ENCODE data around the gene IL19. TPM values are rescaled to one million over a fixed set of nuclear protein-coding genes. Genes with fewer than 3 reads are reported as not detected.

IL19 gene
- total and polyA plus RNA-seq, 9 of the 15 experiments (the other 6 are each of a cell fraction or from before 2014, with no cell fraction given), result not detected

DNA sequence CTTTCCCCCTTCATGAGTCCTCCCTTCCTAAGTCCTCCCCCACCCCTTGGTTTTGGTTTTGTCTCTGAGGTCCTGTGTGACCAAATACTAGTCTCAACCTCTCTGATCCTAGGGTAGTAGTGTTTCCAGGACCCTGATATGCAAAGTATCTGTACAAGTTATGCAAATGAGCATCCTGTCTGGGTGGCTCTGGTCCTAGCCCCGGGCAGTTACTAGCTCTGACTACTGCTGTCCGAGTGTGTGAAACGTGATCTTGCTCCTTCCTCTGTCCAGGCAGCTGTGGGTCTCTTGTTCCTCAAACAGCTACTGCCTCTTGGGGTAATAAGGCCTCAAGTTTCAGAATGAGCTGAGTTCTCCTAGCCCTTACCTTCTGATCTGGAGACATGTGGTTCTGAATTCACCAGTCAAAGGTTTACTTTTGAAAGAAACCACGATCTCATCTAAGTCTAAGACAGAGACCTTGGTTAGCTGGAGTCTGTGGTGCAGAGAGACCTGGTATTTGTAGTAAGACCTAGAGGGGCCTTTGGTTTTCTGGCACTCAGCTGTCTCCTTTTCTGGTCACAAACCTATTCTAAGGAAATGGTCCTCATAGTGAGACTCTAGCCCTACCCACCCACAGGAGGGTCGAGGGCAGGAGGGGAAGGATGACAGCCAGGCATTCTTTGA is 31.0 kb upstream of the IL19 start:
- ATAC-seq (0 out of 3 replicates have a peak, but pooled peaks have one; percentile 12), DNase-seq (ENCODE audit: extremely low read depth in 1 of 4, low spot score in 3 of 4) (no peak), FAIRE-seq (no peak)
- H3K79me2 ChIP-seq (ENCODE audit: control insufficient read depth, insufficient read depth, low read length), result no peaks in the 10 kb centered on the region
- no peak overlapping the region for H3K4me2 ChIP-seq (ENCODE audit: insufficient read depth, low read length)
- H3K27ac ChIP-seq (ENCODE audit: extremely low read depth, low read depth, low read length), result no peak overlapping the region
- 4% methylated on average over 5 of the region's 5 CpGs for WGBS (ENCODE audit: insufficient coverage, low coverage, missing lambda C conversion rate)
- peaks cover 32% of the 10 kb centered on the region for H4K20me1 ChIP-seq (replicated peaks; ENCODE audit: control insufficient read depth, insufficient read depth, low read length)
- intact Hi-C loops (cut with micrococcal nuclease) (loop anchor here (1.0 to 10.0 kb wide), 4 partner anchors 69 to 758 kb away; partner anchors contain the start of gene CR1), in situ Hi-C loops (cut with MboI) (loop anchor here (5.0 kb wide), 3 partner anchors 63 to 243 kb away; no protein-coding TSS in a partner anchor)
- H3K4me1 ChIP-seq (replicated peaks in 1 of 2; ENCODE audit: control insufficient read depth in 2 of 2, insufficient read depth in 2 of 2, low read length in 2 of 2), result peaks cover 10 to 17% of the 10 kb centered on the region in 2 experiments
- H3K9me3 ChIP-seq (replicated peaks; ENCODE audit: control insufficient read depth, insufficient read depth, low read depth, low read length), result no peaks in the 10 kb centered on the region
- peaks cover 22 to 24% of the 10 kb centered on the region in 2 experiments for H3K27me3 ChIP-seq (ENCODE audit: control insufficient read depth in 2 of 2, insufficient read depth in 2 of 2, low read length in 2 of 2)
- ChIA-PET CTCF (ENCODE audit: low intra/inter-chr PET ratio) (interaction anchor here (0.7 to 2.2 kb wide), 6 partner anchors 127 to 243 kb away, joined by 3 to 12 read pairs (median 4); no protein-coding TSS in a partner anchor), POLR2A (interaction anchor here (0.7 to 1.6 kb wide), 3 partner anchors 9 to 344 kb away, joined by 3 to 6 read pairs (median 4); no protein-coding TSS in a partner anchor)
- peaks cover 6% of the 10 kb centered on the region; the same call in 2 of the 3 replicates for H3K36me3 ChIP-seq (ENCODE audit: control insufficient read depth, insufficient read depth, low read length)
- no peak overlapping the region for H2AFZ ChIP-seq (ENCODE audit: low read depth, low read length)
- BruUV-seq (replicated peaks), result no TSS peak
- no peak overlapping the region for H3K9ac ChIP-seq (ENCODE audit: insufficient read depth in 1 of 2, low read depth in 2 of 2, low read length in 2 of 2)
- peaks cover 9% of the 10 kb centered on the region for H3K9me1 ChIP-seq (ENCODE audit: control insufficient read depth, insufficient read depth, low read length)
- no peak overlapping the region for H3K4me3 ChIP-seq
- TF ChIP-seq, protein P1, sequence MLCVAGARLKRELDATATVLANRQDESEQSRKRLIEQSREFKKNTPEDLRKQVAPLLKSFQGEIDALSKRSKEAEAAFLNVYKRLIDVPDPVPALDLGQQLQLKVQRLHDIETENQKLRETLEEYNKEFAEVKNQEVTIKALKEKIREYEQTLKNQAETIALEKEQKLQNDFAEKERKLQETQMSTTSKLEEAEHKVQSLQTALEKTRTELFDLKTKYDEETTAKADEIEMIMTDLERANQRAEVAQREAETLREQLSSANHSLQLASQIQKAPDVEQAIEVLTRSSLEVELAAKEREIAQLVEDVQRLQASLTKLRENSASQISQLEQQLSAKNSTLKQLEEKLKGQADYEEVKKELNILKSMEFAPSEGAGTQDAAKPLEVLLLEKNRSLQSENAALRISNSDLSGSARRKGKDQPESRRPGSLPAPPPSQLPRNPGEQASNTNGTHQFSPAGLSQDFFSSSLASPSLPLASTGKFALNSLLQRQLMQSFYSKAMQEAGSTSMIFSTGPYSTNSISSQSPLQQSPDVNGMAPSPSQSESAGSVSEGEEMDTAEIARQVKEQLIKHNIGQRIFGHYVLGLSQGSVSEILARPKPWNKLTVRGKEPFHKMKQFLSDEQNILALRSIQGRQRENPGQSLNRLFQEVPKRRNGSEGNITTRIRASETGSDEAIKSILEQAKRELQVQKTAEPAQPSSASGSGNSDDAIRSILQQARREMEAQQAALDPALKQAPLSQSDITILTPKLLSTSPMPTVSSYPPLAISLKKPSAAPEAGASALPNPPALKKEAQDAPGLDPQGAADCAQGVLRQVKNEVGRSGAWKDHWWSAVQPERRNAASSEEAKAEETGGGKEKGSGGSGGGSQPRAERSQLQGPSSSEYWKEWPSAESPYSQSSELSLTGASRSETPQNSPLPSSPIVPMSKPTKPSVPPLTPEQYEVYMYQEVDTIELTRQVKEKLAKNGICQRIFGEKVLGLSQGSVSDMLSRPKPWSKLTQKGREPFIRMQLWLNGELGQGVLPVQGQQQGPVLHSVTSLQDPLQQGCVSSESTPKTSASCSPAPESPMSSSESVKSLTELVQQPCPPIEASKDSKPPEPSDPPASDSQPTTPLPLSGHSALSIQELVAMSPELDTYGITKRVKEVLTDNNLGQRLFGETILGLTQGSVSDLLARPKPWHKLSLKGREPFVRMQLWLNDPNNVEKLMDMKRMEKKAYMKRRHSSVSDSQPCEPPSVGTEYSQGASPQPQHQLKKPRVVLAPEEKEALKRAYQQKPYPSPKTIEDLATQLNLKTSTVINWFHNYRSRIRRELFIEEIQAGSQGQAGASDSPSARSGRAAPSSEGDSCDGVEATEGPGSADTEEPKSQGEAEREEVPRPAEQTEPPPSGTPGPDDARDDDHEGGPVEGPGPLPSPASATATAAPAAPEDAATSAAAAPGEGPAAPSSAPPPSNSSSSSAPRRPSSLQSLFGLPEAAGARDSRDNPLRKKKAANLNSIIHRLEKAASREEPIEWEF (CRISPR knock-in tag; IDR thresholded peaks at IDR 0.05), result no peak
- TF ChIP-seq TAL1 (IDR thresholded peaks at IDR 0.05) (no peak), ZFP36 (IDR thresholded peaks at IDR 0.05; ENCODE audit: low read depth, low read length, partially characterized antibody) (peak; percentile 58), KDM1A (IDR thresholded peaks at IDR 0.05) (0 out of 4 replicates have a peak, but pooled peaks have one; percentile 12 to 15), RBM25 (IDR thresholded peaks at IDR 0.05; ENCODE audit: low read depth, low read length, severe bottlenecking) (peak; percentile 29), ZNF12 (CRISPR knock-in tag; IDR thresholded peaks at IDR 0.05) (peak; percentile 83; the same call in 1 of the 2 replicates), SMARCA5 (IDR thresholded peaks at IDR 0.05) (peak; percentile 58; the same call in 1 of the 2 replicates)
- TF ChIP-seq, protein P2, sequence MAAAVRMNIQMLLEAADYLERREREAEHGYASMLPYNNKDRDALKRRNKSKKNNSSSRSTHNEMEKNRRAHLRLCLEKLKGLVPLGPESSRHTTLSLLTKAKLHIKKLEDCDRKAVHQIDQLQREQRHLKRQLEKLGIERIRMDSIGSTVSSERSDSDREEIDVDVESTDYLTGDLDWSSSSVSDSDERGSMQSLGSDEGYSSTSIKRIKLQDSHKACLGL (CRISPR knock-in tag; IDR thresholded peaks at IDR 0.05; ENCODE audit: borderline replicate concordance, poor library complexity, severe bottlenecking), result no peak
- TF ChIP-seq, protein P3, sequence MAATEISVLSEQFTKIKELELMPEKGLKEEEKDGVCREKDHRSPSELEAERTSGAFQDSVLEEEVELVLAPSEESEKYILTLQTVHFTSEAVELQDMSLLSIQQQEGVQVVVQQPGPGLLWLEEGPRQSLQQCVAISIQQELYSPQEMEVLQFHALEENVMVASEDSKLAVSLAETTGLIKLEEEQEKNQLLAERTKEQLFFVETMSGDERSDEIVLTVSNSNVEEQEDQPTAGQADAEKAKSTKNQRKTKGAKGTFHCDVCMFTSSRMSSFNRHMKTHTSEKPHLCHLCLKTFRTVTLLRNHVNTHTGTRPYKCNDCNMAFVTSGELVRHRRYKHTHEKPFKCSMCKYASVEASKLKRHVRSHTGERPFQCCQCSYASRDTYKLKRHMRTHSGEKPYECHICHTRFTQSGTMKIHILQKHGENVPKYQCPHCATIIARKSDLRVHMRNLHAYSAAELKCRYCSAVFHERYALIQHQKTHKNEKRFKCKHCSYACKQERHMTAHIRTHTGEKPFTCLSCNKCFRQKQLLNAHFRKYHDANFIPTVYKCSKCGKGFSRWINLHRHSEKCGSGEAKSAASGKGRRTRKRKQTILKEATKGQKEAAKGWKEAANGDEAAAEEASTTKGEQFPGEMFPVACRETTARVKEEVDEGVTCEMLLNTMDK (IDR thresholded peaks at IDR 0.05; ENCODE audit: borderline replicate concordance, insufficient read depth, low read depth, low read length, poor library complexity, severe bottlenecking), result no peak

All from K562 (cell line).